Activated CD4-positive, alpha-beta T cell treated with anti-CD3 and anti-CD28 coated beads, Interleukin-2, amount 50 U/mL, for 16 hours (primary cell): ENCODE data around the gene SIX2.

ENCODE experiments used
- DNase-seq: peaks from one replicate; pipeline ENCODE4 v3.0.0-alpha.2; 2020

Gene SIX2

GRCh38 chr2:45000921-45001868, 8.1 kb downstream of the SIX2 start:
- no peak for DNase-seq

GRCh38 chr2:45000341-45000901, 8.8 kb downstream of the SIX2 start:
- DNase-seq, result no peak

- DNase-seq, result no peak
Observed at GRCh38 chr2:44999540-44999939, 9.7 kb downstream of the SIX2 start.

- DNase-seq, result no peak
Observed at GRCh38 chr2:44997963-44998362, 11.3 kb downstream of the SIX2 start.

GRCh38 chr2:44996356-44996755, 12.9 kb downstream of the SIX2 start:
- no peak for DNase-seq

GRCh38 chr2:44994377-44994776, 14.9 kb downstream of the SIX2 start:
- no peak for DNase-seq

- no peak for DNase-seq
Observed at GRCh38 chr2:44989176-44989575, 20.1 kb downstream of the SIX2 start.

GRCh38 chr2:44983836-44984604, 25.2 kb downstream of the SIX2 start:
- no peak for DNase-seq

- peak; percentile 59 for DNase-seq
Observed at GRCh38 chr2:44981714-44982108, 27.5 kb downstream of the SIX2 start.

- DNase-seq, result no peak
Observed at GRCh38 chr2:44980751-44981713, 28.2 kb downstream of the SIX2 start.

- DNase-seq, result no peak
Observed at GRCh38 chr2:44979581-44979980, 29.7 kb downstream of the SIX2 start.

GRCh38 chr2:44975571-44976450, 33.4 kb downstream of the SIX2 start:
- DNase-seq, result no peak

- DNase-seq, result peak; percentile 20
Observed at GRCh38 chr2:44974064-44974715, 35.1 kb downstream of the SIX2 start.

- DNase-seq, result no peak
Observed at GRCh38 chr2:44972771-44973535, 36.3 kb downstream of the SIX2 start.

GRCh38 chr2:44970846-44971450, 38.3 kb downstream of the SIX2 start:
- DNase-seq, result no peak

GRCh38 chr2:44969936-44970335, 39.3 kb downstream of the SIX2 start:
- no peak for DNase-seq

- no peak for DNase-seq
Observed at GRCh38 chr2:44967727-44968432, 41.4 kb downstream of the SIX2 start.

- DNase-seq, result no peak
Observed at GRCh38 chr2:44967056-44967455, 42.2 kb downstream of the SIX2 start.

GRCh38 chr2:44965684-44966083, 43.6 kb downstream of the SIX2 start:
- no peak for DNase-seq
